DOHH2 (cell line): ENCODE results near the gene IKBKG.

Source experiments
- H3F3A ChIP-seq: fragments of 200-600 bp; sonication (generic), shearing (Covaris generic); 2 replicates; pipeline ENCODE4 v1.6.0; 2016; ENCODE audit warnings: antibody characterized with exemption, mild to moderate bottlenecking; ENCODE audit not compliant: control insufficient read depth, insufficient read depth
- H3K27ac ChIP-seq: fragments of 200-600 bp; sonication (generic); 2 replicates; pipeline ENCODE4 v1.5.1; 2014; ENCODE audit warnings: low read depth, mild to moderate bottlenecking, low read length, moderate library complexity
- H3K27me3 ChIP-seq: fragments of 200-600 bp; sonication (generic); 2 replicates; pipeline ENCODE4 v1.6.1; 2014; ENCODE audit warnings: mild to moderate bottlenecking, low read length, mixed read lengths; ENCODE audit not compliant: control insufficient read depth
- H3K36me3 ChIP-seq: fragments of 200-600 bp; sonication (generic); 2 replicates; pipeline ENCODE4 v1.6.1; 2014; ENCODE audit warnings: mild to moderate bottlenecking, low read length, moderate library complexity, mixed read lengths; ENCODE audit not compliant: control insufficient read depth
- H3K4me1 ChIP-seq: fragments of 200-600 bp; sonication (generic); 2 replicates; pipeline ENCODE4 v1.6.1; 2014; ENCODE audit warnings: mild to moderate bottlenecking, low read length, mixed read lengths; ENCODE audit not compliant: control insufficient read depth
- H3K4me2 ChIP-seq: fragments of 200-600 bp; sonication (generic); 2 replicates; pipeline ENCODE4 v1.6.0; 2014; ENCODE audit warnings: mild to moderate bottlenecking, low read length, moderate library complexity
- H3K4me3 ChIP-seq: fragments of 200-600 bp; sonication (generic); 2 replicates; pipeline ENCODE4 v1.5.1; 2014; ENCODE audit warnings: mild to moderate bottlenecking, low read length, mixed read lengths
- H3K79me2 ChIP-seq: fragments of 200-600 bp; sonication (generic); 2 replicates; pipeline ENCODE4 v1.6.1; 2014; ENCODE audit warnings: mild to moderate bottlenecking, low read length, mixed read lengths; ENCODE audit not compliant: control insufficient read depth
- H3K9me2 ChIP-seq: fragments of 200-600 bp; sonication (generic); replicated peaks from 2 replicates; pipeline ENCODE4 v1.6.1; 2014; ENCODE audit warnings: mild to moderate bottlenecking, low read length, mixed read lengths; ENCODE audit not compliant: control insufficient read depth
- H3K9me3 ChIP-seq: fragments of 200-600 bp; sonication (generic); 2 replicates; pipeline ENCODE4 v1.6.1; 2014; ENCODE audit warnings: antibody characterized with exemption, low read length, mixed read lengths; ENCODE audit not compliant: control insufficient read depth, insufficient read depth
- H4K20me1 ChIP-seq: fragments of 200-600 bp; sonication (generic); 2 replicates; pipeline ENCODE4 v1.6.0; 2014; ENCODE audit warnings: low read depth, mild to moderate bottlenecking, antibody characterized with exemption, low read length, moderate library complexity; ENCODE audit not compliant: control insufficient read depth, insufficient read depth
- EZH2phosphoT487 ChIP-seq: fragments of 200-600 bp; sonication (generic); IDR thresholded peaks from 2 replicates; pipeline ENCODE4 v1.6.1; 2017; ENCODE audit warnings: borderline replicate concordance, mild to moderate bottlenecking, antibody characterized with exemption, low read length, moderate library complexity, mixed read lengths
- TF ChIP-seq, protein P1 (sequence below): fragments of 200-600 bp; sonication (generic); IDR thresholded peaks from one replicate; pipeline ENCODE4 v1.5.1; 2014; ENCODE audit warnings: antibody characterized with exemption, mild to moderate bottlenecking, low read depth, low read length; ENCODE audit not compliant: poor library complexity, severe bottlenecking

IKBKG gene

DNA sequence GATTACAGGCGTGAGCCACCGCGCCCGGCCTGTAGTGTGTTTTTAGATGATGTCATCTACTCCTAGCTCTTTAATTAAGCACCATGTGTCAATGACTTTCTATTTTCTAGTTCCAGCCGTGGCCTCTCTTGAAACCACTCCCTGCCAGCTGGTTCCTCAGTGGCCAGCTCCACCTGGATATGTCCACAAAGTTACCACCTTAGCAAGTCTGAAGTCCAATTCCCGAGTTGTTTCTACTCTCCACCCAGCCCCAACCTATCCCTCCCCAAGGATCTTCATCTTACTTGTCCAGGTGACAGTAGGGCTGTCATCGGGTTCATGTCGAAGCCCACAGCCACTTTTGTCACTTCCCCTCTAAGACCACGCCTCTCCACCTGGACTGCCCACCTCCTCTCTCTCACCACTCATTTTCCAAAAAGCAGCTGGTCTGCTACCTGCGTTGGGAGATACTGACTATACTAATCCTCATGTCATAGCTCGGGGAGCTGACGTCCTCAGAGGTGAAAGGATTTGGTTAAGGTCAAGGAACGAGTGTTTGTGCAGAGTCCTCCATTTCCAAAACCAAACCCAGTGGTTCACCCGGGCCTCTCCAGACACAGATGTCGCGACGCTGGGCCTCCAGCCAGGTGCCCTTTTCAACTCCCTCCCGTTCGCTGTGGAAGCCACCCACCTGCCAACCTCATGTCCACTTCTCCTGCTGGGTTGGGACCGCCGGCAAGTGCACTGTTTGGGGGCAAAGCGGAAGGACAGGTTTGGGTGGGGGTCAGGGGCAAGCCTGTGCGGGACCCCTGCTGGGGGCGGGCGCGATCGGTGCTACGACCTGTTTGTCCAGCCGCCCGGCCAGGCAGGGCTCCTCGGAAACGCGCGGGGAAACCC lies 32.1 kb upstream of the IKBKG start:
- H4K20me1 ChIP-seq, result no peaks in the 10 kb centered on the region
- no peaks in the 10 kb centered on the region for H3K27me3 ChIP-seq
- H3K4me3 ChIP-seq, result peak overlapping the region; percentile 84
- TF ChIP-seq, protein P1, sequence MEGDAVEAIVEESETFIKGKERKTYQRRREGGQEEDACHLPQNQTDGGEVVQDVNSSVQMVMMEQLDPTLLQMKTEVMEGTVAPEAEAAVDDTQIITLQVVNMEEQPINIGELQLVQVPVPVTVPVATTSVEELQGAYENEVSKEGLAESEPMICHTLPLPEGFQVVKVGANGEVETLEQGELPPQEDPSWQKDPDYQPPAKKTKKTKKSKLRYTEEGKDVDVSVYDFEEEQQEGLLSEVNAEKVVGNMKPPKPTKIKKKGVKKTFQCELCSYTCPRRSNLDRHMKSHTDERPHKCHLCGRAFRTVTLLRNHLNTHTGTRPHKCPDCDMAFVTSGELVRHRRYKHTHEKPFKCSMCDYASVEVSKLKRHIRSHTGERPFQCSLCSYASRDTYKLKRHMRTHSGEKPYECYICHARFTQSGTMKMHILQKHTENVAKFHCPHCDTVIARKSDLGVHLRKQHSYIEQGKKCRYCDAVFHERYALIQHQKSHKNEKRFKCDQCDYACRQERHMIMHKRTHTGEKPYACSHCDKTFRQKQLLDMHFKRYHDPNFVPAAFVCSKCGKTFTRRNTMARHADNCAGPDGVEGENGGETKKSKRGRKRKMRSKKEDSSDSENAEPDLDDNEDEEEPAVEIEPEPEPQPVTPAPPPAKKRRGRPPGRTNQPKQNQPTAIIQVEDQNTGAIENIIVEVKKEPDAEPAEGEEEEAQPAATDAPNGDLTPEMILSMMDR, result no peak
- TF ChIP-seq EZH2phosphoT487, result no peak
- H3K27ac ChIP-seq, result peak overlapping the region; percentile 35
- peaks cover 7% of the 10 kb centered on the region; the same call in 1 of the 2 replicates for H3K36me3 ChIP-seq
- no peaks in the 10 kb centered on the region for H3K9me2 ChIP-seq
- peaks cover 16% of the 10 kb centered on the region for H3K79me2 ChIP-seq
- H3K4me2 ChIP-seq, result peak overlapping the region; percentile 89
- peaks cover 17% of the 10 kb centered on the region for H3K4me1 ChIP-seq
- H3K9me3 ChIP-seq, result no peaks in the 10 kb centered on the region
- H3F3A ChIP-seq, result no peaks in the 10 kb centered on the region

DNA sequence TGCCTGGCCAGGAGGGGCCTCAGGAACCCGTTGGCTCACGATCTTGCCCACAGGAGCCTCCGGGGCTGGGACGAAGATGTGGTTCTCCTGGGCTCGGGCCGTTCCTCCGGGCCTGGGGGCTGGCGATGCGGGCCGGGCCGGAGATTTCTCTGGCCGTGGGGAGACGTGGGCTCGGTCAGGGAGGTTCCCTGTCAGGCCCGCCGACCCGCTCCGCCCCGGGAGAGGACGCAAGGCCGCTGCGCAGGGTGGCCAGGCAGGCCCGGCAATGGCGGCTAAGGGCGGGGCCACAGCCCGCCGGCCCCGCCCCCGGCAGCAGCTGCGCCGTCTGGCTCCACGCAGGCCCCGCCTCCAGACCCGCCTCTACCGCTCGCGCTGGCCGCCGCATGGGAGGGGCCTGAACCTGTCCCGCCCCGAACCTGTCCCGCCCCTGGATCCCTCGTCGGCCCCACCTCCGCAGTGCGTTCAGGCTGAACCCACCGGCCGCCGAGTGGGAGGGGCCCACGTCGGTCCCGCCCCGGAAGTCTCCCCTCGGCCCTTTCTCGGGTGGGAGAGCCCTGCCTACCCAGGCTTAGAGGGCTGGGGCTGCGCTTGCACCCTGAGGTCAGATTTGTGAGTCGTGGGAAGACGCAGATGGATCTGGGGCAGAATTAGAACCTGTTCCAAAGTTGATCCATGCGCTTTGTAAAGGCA lies 31.3 kb upstream of the IKBKG start, which contains the start of gene FAM3A:
Gene FAM3A, minus strand, starts transcription at position 267 of the 690 bp plus-strand sequence. CDS start 460 bp downstream, outside the sequence.
- H3K9me3 ChIP-seq, result no peaks in the 10 kb centered on the region
- H3K4me2 ChIP-seq, result peak within 1 kb of the TSS; percentile 91
- TF ChIP-seq, protein P1, result no peak
- TF ChIP-seq EZH2phosphoT487, result no peak
- H3K27ac ChIP-seq, result peak within 1 kb of the TSS; percentile 35
- H3K36me3 ChIP-seq, result peaks cover 4% of the 10 kb centered on the region; the same call in 1 of the 2 replicates
- H3K4me1 ChIP-seq, result peaks cover 17% of the 10 kb centered on the region
- peaks cover 16% of the 10 kb centered on the region for H3K79me2 ChIP-seq
- no peaks in the 10 kb centered on the region for H3K9me2 ChIP-seq
- no peaks in the 10 kb centered on the region for H3K27me3 ChIP-seq
- H3F3A ChIP-seq, result no peaks in the 10 kb centered on the region
- peak within 1 kb of the TSS; percentile 84 for H3K4me3 ChIP-seq
- no peaks in the 10 kb centered on the region for H4K20me1 ChIP-seq

DNA sequence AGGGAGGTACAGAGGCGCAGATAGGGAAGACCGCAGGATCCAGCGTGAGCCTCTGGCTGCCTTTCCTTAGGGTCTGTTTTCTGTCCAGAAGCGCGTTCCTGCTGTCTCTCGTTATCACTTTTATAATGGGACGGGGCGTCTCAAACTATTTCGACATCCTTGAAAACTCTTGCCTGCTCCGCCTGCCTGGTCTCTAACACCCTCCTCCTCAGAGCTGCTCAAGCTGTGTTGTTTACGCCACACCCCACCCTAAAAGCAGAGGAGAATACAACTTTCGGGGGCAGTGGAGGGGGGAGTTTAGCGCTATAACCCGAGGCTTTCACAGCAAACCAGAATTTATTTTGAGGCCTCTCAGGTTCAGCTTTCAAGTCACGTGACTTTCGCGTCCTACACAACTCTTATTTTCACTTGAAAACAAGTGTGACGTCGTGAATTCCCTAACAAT lies 30.7 kb upstream of the IKBKG start:
- peaks cover 16% of the 10 kb centered on the region for H3K79me2 ChIP-seq
- no peaks in the 10 kb centered on the region for H3K9me2 ChIP-seq
- TF ChIP-seq EZH2phosphoT487, result no peak
- TF ChIP-seq, protein P1, result no peak
- H3K4me3 ChIP-seq, result peak overlapping the region; percentile 78
- H3K36me3 ChIP-seq, result peaks cover 4% of the 10 kb centered on the region; the same call in 1 of the 2 replicates
- H3K27me3 ChIP-seq, result no peaks in the 10 kb centered on the region
- no peaks in the 10 kb centered on the region for H3F3A ChIP-seq
- peaks cover 15% of the 10 kb centered on the region for H3K4me1 ChIP-seq
- no peaks in the 10 kb centered on the region for H4K20me1 ChIP-seq
- H3K27ac ChIP-seq, result no peak overlapping the region
- no peaks in the 10 kb centered on the region for H3K9me3 ChIP-seq
- peak overlapping the region; percentile 91 for H3K4me2 ChIP-seq
